K562 (cell line): ENCODE results near the gene PHF19. TPM values are rescaled to one million over a fixed set of nuclear protein-coding genes. Genes with fewer than 3 reads are reported as not detected.

Experiments used
- CXXC5 ChIP-seq: fragments of 250-450 bp; sonication (Bioruptor Pico); IDR thresholded peaks from 2 replicates; pipeline ENCODE4 v1.8.0; 2022; ENCODE audit warnings: inconsistent platforms, mild to moderate bottlenecking, moderate library complexity
- GMEB1 ChIP-seq: fragments of 250-450 bp; sonication (Bioruptor Pico); IDR thresholded peaks from 2 replicates; pipeline ENCODE4 v1.4.0; 2020; ENCODE audit warnings: mild to moderate bottlenecking
- HDAC2 ChIP-seq: fragments of 450-650 bp; IDR thresholded peaks from 2 replicates; pipeline ENCODE4 v1.6.1; 2016; ENCODE audit warnings: mild to moderate bottlenecking
- MECOM ChIP-seq: fragments of 250-450 bp; sonication (Bioruptor Pico); IDR thresholded peaks from 2 replicates; pipeline ENCODE4 v1.8.0; 2022; ENCODE audit warnings: inconsistent platforms
- NR2C1 ChIP-seq, 2 experiments: fragments of 450-650 bp; IDR thresholded peaks; 2 replicates each; pipeline ENCODE4 v1.6.1; 2017; ENCODE audit warnings: mild to moderate bottlenecking in 2 of 2, antibody characterized with exemption in 1 of 2, inconsistent platforms in 1 of 2, missing compliant biosample characterization in 1 of 2, missing genetic modification characterization in 1 of 2
- NR2C2 ChIP-seq, 2 experiments: fragments of 200-800 bp in 1 of 2; sonication (Bioruptor generic) in 1 of 2; sonication (generic) in 1 of 2; formaldehyde crosslinking in 1 of 2; IDR thresholded peaks; 2 replicates each; pipeline versions ENCODE4 v1.6.1 to v1.8.0; 2016 to 2022; ENCODE audit warnings: mild to moderate bottlenecking in 1 of 2, missing compliant biosample characterization in 1 of 2, missing genetic modification characterization in 1 of 2, missing genetic modification reagents in 1 of 2
- NR4A1 ChIP-seq, 2 experiments: fragments of 250-450 bp in 1 of 2; fragments of 450-650 bp in 1 of 2; sonication (Bioruptor Pico) in 1 of 2; IDR thresholded peaks; 2 replicates each; pipeline versions ENCODE4 v1.4.0 to v1.6.1; 2016 to 2020; ENCODE audit warnings: mild to moderate bottlenecking in 2 of 2, missing compliant biosample characterization in 1 of 2, missing genetic modification characterization in 1 of 2, moderate library complexity in 1 of 2
- POLR2B ChIP-seq: fragments of 450-650 bp; IDR thresholded peaks from 2 replicates; pipeline ENCODE4 v1.6.1; 2018; ENCODE audit warnings: low read depth; ENCODE audit not compliant: partially characterized antibody
- PTTG1 ChIP-seq: fragments of 450-650 bp; IDR thresholded peaks from 2 replicates; pipeline ENCODE4 v1.6.1; 2016; ENCODE audit warnings: low read depth, mild to moderate bottlenecking, missing genetic modification characterization, missing compliant biosample characterization
- RB1 ChIP-seq: fragments of 450-650 bp; IDR thresholded peaks from 2 replicates; pipeline ENCODE4 v1.6.1; 2017; ENCODE audit warnings: low read depth, mild to moderate bottlenecking
- TCFL5 ChIP-seq: fragments of 250-450 bp; sonication (Bioruptor Pico); conservative IDR thresholded peaks from 2 replicates; pipeline ENCODE4 v1.6.1; 2021; ENCODE audit warnings: mild to moderate bottlenecking, moderate library complexity, matching md5 sums
- ZNF232 ChIP-seq: sonication (generic); formaldehyde crosslinking; IDR thresholded peaks from 2 replicates; pipeline ENCODE4 v1.8.0; 2022; ENCODE audit warnings: mild to moderate bottlenecking, missing genetic modification reagents
- ZNF512 ChIP-seq: IDR thresholded peaks from 2 replicates; pipeline ENCODE4 v1.6.1; 2016; ENCODE audit warnings: missing genetic modification characterization, missing compliant biosample characterization
- ZNF584 ChIP-seq: fragments of 200-800 bp; sonication (Bioruptor generic); IDR thresholded peaks from 2 replicates; pipeline ENCODE4 v1.6.1; 2016; ENCODE audit warnings: low read depth, mild to moderate bottlenecking, missing genetic modification characterization, missing compliant biosample characterization
- polyA plus RNA-seq, 8 experiments: library from polyadenylated mRNA; depleted of rRNA in 4 of 8; stranded (reverse) in 5 of 8; unstranded in 3 of 8; fragments of >200 nt; fragmentation: Nextera tagmentation in 2 of 8; fragmentation: Illumina TruSeq in 1 of 8; extraction: Ambion mirVana in 2 of 8; extraction: Trizol in 1 of 8; gene quantifications; 2 replicates each; pipeline versions ENCODE4 v1.2.1 to v1.2.3, GENCODE V29; 2011 to 2014; ENCODE audit warnings: inconsistent platforms in 1 of 8, missing spikeins in 1 of 8
- total RNA-seq, 7 experiments: library from RNA; depleted of rRNA in 6 of 7; stranded (reverse); fragments of >200 nt in 6 of 7; fragmentation: Illumina TruSeq in 2 of 7; extraction: Trizol in 2 of 7; gene quantifications; 2 replicates each; pipeline versions ENCODE4 v1.2.1 to v1.2.3, GENCODE V29; 2011 to 2021; ENCODE audit warnings: low replicate concordance in 1 of 7
- TF ChIP-seq, protein P1 (sequence below), 3 experiments: fragments of 200-800 bp in 1 of 3; fragments of 250-450 bp in 1 of 3; fragments of 450-650 bp in 1 of 3; sonication (Bioruptor Pico) in 1 of 3; sonication (Bioruptor generic) in 1 of 3; formaldehyde crosslinking in 1 of 3; IDR thresholded peaks; 2 replicates each; pipeline versions ENCODE4 v1.6.1 to v1.8.0; 2016 to 2022; ENCODE audit warnings: mild to moderate bottlenecking in 2 of 3, missing genetic modification characterization in 2 of 3, missing compliant biosample characterization in 1 of 3, moderate library complexity in 1 of 3
- TF ChIP-seq, protein P2 (sequence below): fragments of 200-800 bp; sonication (Bioruptor generic); IDR thresholded peaks from 2 replicates; pipeline ENCODE4 v1.6.1; 2017; ENCODE audit warnings: missing genetic modification characterization, missing compliant biosample characterization

The PHF19 gene
- total and polyA plus RNA-seq, 9 of the 15 experiments (the other 6 are each of a cell fraction or from before 2014, with no cell fraction given) = 95.8 to 403 (median 255) TPM

GRCh38 chr9:120913647-120914264, 36.8 kb upstream of the PHF19 start (continued):
- TF ChIP-seq TCFL5 = no peak
- TF ChIP-seq NR2C2 (CRISPR knock-in tag; IDR thresholded peaks at IDR 0.05) = 0 out of 2 replicates have a peak, but pooled peaks have one; percentile 20
- no peak for TF ChIP-seq NR2C2 (tag; IDR thresholded peaks at IDR 0.05)
- peak; percentile 51; the same call in 1 of the 2 replicates for TF ChIP-seq MECOM (CRISPR knock-in tag)
- no peak for TF ChIP-seq ZNF512
- no peak for TF ChIP-seq NR4A1 (CRISPR knock-in tag; IDR thresholded peaks at IDR 0.05)
- peak; percentile 75 for TF ChIP-seq NR4A1 (tag; IDR thresholded peaks at IDR 0.05)
- no peak for TF ChIP-seq POLR2B
- no peak for TF ChIP-seq NR2C1 (IDR thresholded peaks at IDR 0.05)
- TF ChIP-seq NR2C1 (tag; IDR thresholded peaks at IDR 0.05) = peak; percentile 46; the same call in 1 of the 2 replicates
- TF ChIP-seq, protein P1, sequence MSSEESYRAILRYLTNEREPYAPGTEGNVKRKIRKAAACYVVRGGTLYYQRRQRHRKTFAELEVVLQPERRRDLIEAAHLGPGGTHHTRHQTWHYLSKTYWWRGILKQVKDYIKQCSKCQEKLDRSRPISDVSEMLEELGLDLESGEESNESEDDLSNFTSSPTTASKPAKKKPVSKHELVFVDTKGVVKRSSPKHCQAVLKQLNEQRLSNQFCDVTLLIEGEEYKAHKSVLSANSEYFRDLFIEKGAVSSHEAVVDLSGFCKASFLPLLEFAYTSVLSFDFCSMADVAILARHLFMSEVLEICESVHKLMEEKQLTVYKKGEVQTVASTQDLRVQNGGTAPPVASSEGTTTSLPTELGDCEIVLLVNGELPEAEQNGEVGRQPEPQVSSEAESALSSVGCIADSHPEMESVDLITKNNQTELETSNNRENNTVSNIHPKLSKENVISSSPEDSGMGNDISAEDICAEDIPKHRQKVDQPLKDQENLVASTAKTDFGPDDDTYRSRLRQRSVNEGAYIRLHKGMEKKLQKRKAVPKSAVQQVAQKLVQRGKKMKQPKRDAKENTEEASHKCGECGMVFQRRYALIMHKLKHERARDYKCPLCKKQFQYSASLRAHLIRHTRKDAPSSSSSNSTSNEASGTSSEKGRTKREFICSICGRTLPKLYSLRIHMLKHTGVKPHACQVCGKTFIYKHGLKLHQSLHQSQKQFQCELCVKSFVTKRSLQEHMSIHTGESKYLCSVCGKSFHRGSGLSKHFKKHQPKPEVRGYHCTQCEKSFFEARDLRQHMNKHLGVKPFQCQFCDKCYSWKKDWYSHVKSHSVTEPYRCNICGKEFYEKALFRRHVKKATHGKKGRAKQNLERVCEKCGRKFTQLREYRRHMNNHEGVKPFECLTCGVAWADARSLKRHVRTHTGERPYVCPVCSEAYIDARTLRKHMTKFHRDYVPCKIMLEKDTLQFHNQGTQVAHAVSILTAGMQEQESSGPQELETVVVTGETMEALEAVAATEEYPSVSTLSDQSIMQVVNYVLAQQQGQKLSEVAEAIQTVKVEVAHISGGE (CRISPR knock-in tag; IDR thresholded peaks at IDR 0.05) = peak in 1 of 3 experiments; percentile 65; a peak in 2 of 6 replicates
- 0 out of 2 replicates have a peak, but pooled peaks have one; percentile 66 for TF ChIP-seq ZNF584 (CRISPR knock-in tag)
- 0 out of 2 replicates have a peak, but pooled peaks have one; percentile 16 for TF ChIP-seq GMEB1 (CRISPR knock-in tag)
- TF ChIP-seq CXXC5 (CRISPR knock-in tag) = peak; percentile 59
- no peak for TF ChIP-seq ZNF232 (CRISPR knock-in tag)
- peak; percentile 95 for TF ChIP-seq HDAC2
- TF ChIP-seq, protein P2, sequence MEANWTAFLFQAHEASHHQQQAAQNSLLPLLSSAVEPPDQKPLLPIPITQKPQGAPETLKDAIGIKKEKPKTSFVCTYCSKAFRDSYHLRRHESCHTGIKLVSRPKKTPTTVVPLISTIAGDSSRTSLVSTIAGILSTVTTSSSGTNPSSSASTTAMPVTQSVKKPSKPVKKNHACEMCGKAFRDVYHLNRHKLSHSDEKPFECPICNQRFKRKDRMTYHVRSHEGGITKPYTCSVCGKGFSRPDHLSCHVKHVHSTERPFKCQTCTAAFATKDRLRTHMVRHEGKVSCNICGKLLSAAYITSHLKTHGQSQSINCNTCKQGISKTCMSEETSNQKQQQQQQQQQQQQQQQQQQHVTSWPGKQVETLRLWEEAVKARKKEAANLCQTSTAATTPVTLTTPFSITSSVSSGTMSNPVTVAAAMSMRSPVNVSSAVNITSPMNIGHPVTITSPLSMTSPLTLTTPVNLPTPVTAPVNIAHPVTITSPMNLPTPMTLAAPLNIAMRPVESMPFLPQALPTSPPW (CRISPR knock-in tag) = peak; percentile 56
- no peak for TF ChIP-seq RB1
- TF ChIP-seq PTTG1 (tag) = 0 out of 2 replicates have a peak, but pooled peaks have one; percentile 62
